ENCODE data around the gene CAPN5.

DNA sequence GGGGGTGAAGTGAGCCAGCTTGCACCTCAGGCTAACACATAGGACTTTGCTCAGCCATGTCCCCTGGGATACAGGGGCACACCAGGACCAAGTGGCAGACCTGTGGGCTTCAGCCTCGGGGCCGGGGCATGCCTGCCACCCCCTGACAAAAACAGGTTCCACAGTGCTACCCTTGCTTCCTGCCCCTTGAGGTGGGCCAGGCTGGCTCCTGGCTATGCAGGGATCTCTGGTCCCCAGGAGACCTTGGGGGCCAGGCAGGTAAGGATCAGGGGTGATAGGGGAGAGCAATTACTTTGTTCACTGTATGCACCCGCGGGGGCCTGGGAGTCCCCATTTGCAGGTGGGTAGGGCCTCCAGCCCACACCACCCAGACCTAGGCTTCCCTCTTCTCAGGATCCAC is 58.9 kb downstream of the CAPN5 start:
- TF ChIP-seq SP2 (IDR thresholded peaks at IDR 0.05; ENCODE audit: low read length) (no peak), SIN3A (conservative IDR thresholded peaks at IDR 0.05 in 1 of 2, IDR thresholded peaks at IDR 0.05 in 1 of 2; ENCODE audit: low read depth in 1 of 2, low read length in 2 of 2) (no peak), RAD21 (IDR thresholded peaks at IDR 0.05 in 1 of 2, conservative IDR thresholded peaks at IDR 0.05 in 1 of 2; ENCODE audit: low read depth in 2 of 2, low read length in 2 of 2) (no peak), ATF2 (IDR thresholded peaks at IDR 0.05; ENCODE audit: low read length) (no peak), SRF (IDR thresholded peaks at IDR 0.05; ENCODE audit: low read depth, low read length) (no peak), CBX8 (IDR thresholded peaks at IDR 0.05; ENCODE audit: borderline replicate concordance, low read depth, low read length) (no peak), TEAD4 (IDR thresholded peaks at IDR 0.05; ENCODE audit: low read depth, low read length) (no peak), POLR2A (IDR thresholded peaks at IDR 0.05; ENCODE audit: control extremely low read depth in 1 of 2, low read depth in 2 of 2, low read length in 2 of 2) (no peak), ZNF274 (IDR thresholded peaks at IDR 0.05; ENCODE audit: borderline replicate concordance, extremely low read depth, low read length) (no peak), POU5F1 (IDR thresholded peaks at IDR 0.05; ENCODE audit: low read depth, low read length) (no peak), SUZ12 (IDR thresholded peaks at IDR 0.05; ENCODE audit: low read length) (no peak)
- TF ChIP-seq, protein P1, sequence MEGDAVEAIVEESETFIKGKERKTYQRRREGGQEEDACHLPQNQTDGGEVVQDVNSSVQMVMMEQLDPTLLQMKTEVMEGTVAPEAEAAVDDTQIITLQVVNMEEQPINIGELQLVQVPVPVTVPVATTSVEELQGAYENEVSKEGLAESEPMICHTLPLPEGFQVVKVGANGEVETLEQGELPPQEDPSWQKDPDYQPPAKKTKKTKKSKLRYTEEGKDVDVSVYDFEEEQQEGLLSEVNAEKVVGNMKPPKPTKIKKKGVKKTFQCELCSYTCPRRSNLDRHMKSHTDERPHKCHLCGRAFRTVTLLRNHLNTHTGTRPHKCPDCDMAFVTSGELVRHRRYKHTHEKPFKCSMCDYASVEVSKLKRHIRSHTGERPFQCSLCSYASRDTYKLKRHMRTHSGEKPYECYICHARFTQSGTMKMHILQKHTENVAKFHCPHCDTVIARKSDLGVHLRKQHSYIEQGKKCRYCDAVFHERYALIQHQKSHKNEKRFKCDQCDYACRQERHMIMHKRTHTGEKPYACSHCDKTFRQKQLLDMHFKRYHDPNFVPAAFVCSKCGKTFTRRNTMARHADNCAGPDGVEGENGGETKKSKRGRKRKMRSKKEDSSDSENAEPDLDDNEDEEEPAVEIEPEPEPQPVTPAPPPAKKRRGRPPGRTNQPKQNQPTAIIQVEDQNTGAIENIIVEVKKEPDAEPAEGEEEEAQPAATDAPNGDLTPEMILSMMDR (IDR thresholded peaks at IDR 0.05; ENCODE audit: control extremely low read depth in 1 of 3, insufficient read depth in 1 of 3, low read depth in 1 of 3, low read length in 3 of 3): no peak
- TF ChIP-seq, protein P2, sequence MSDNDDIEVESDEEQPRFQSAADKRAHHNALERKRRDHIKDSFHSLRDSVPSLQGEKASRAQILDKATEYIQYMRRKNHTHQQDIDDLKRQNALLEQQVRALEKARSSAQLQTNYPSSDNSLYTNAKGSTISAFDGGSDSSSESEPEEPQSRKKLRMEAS (IDR thresholded peaks at IDR 0.05): no peak
